GM19238 (cell line): ENCODE results near the gene NAXD.
"Not testable (repeated sequence)": the region's sequence is repeated elsewhere in the genome, so short reads cannot be mapped to it uniquely, and the experiment has no call there.

Source experiments
- DNase-seq: peaks from one replicate; pipeline ENCODE4 v3.0.0; 2011; ENCODE audit warnings: low spot score; ENCODE audit not compliant: insufficient read length

Gene NAXD

DNA sequence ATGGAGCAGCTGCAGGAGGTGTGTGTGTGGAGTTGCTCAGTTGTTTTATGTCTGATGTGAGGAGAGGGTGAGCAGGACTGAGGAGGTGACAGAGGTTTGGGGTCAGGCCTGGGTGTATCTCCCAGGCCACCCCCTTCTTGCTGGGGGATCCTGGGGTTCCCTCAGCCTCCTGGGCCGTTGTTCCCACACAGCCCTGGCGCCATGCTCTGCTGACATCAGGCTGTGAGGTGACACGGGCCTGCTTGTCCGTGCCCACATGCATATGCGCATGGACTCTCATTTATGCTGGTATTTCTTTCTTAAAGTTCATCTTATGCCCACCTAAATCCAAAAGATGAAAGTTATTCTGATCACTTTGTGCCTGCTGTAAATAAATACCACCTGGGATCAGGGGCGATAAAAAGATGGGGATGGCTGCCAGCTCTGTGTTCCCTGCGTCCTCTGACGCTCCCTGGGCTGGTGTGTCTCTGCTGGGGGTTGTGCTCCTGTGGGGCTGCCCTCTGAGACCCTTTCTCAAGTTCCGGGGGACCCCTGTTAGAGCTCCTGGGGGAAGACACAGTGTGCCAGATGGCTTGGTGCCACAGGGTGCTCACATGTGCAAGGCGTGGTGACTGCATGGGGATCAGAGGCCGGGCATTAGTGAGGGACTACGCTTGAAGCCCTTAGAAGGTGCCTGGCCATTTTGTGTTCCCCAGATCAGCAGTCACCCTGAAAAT, 12.6 kb downstream of the NAXD start:
- no peak for DNase-seq

DNA sequence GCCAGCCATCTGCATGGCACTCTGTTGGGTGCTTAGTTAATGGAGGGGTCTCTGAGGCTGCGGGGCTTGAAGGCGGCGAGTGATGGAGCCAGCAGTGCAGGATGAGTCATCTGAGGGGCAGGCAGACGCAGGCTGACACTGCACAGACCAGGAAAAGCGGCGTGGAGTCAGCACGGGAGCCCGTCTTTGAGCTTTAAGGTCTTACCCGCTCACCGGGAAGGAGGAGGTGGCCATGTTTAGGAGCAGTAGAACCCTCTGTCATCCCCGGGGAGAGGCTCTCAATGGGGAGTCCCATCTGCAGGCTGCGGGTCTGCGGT, 13.1 kb downstream of the NAXD start:
- DNase-seq = no peak

DNA sequence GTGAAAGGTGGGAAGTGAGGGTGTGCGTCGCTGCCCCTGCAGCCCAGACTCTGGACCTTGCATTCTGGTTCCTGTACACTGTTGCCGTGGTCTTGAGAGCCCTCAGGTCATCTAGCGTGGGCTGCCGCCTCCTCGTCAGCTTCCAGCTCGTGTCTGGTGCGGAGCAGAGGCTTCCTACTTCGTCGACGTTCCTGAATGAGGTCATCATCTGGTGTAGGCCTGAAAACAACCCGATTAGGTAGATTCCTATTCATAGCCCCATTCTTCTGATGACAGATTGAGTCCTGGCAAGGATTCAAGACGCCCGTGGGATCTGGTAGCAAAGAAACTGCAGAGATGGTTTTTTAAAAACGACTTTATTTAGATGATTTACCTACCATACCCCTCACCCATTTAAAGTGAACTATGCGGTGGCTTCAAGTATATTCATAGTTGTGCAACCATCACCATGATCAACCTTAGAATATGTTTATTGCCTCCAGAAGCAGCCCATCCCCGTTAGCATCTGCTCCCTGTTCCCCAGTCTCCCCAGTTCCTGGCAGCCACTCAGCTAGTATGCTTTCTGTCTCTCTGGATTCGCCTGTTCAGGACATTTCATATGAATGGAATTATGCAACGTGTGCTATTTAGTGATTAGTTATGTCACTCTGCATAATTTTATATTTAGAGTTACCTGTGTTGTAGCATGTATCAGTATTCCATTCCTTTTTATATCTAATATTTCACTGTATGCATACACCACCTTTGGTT, 13.8 kb downstream of the NAXD start:
- DNase-seq = no peak

GRCh38 chr13:110629735-110630134, 14.4 kb downstream of the NAXD start:
- no peak for DNase-seq

DNA sequence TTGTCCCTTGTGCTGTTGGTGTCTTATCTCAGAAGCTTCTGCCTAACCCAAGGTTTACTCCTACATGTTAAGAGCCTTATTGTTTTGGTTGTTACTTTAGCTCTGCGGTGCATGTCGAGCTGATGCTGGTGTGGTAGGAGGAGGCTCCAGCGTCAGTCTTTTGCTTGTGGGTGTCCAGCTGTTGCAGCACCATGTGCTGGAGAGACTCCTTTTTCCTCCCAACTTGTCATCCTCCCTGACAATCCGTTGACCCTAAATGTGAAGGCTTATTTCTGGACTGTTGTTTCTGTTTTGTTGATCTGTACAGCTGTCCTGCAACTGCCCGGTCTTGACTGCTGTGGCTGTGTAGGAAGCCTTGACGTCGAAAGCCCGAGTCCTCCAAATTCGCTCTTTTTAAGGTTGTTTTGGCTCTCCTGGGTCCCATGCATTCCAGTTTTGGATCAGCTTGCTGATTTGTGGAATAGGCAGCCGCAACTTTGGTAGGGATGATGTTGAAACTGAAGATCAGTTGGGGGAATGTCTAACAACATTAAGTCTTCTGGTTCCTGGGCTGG, 15.3 kb downstream of the NAXD start:
- DNase-seq = no peak

- DNase-seq = not testable (repeated sequence)
These were observed 16.9 kb downstream of the NAXD start for GRCh38 chr13:110632255-110632654.

GRCh38 chr13:110633776-110634175, 18.4 kb downstream of the NAXD start:
- no peak for DNase-seq

DNA sequence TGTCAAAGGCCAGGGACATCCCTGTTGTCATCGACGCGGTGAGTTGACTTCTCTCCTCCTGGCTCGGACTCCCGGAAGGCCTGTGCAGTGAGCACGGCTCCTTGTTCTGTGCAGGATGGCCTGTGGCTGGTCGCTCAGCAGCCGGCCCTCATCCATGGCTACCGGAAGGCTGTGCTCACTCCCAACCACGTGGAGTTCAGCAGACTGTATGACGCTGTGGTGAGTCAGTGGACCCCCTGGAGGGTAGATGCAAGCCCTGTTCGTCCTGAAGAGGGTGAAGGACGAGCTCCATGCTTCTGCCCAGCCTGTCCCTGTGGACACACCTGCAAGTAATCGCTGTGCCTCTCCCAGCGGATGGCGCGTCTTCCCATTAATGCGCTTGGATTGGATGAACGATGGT, 19.2 kb downstream of the NAXD start:
- DNase-seq = no peak

DNA sequence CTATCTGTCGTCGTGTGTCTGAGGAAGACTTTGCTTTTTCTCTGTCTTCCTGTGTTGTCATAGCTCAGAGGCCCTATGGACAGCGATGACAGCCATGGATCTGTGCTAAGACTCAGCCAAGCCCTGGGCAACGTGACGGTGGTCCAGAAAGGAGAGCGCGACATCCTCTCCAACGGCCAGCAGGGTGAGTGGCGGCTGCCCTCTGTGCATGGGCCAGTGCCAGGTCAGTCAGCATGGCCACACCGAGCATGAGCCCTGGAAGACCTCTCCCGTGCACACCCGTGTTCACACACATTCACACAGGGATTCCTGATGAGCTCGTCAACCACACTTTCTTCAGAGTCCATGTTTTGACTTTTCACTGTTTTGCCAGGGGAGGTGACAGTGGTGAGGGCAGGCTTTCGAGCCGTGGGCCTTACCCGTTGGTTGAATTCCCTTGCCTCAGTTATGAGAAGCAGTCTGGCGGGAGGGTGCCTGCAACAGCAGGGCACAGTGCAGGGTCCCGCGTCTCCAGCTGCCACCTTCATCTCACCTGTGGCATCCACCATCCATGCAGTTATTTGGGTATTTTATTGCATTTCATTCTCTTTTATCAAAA, 20.2 kb downstream of the NAXD start:
- no peak for DNase-seq

DNA sequence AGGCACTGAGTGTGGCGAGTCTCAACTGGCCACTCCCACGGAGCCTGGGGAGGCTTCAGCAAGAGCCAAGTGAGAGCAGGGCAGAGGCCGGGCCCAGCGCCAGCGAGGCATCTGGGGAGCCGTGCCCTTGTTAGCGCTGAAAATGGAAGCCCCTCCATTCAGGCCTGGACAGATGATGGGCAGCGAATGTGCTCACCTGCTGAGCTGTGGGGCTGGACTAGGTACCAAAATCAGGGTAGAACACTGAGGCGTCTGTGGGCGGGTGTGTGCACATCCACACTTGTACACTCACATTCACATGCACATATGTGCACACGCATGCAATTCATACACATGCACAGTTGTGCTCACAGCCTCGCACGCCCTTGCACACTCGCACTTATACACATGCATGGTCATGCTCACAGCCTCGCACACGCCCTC, 20.7 kb downstream of the NAXD start:
- DNase-seq = no peak

DNA sequence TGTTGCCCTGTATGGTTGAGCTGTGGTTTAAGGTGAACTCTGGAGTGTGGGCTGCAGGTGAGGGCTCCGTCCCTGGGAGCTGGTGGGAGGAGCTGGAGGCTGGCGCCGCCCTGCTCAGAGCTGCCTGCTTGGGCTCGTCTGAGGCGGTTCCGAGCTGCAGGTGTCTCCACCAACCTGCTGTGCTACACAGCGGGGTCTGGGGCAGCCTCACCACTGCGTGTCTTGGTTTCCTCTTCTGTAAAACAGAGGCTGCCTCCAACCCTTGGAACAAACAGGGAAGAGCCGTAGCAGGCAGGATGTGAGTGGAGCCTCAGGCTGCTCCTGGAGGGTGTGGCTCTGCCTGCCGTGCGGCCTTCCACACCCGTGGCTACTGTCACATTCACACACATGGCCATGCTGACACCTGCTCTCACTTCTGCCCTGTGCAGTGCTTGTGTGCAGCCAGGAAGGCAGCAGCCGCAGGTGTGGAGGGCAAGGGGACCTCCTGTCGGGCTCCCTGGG, 21.4 kb downstream of the NAXD start:
- DNase-seq = no peak

GRCh38 chr13:110637275-110637674, 21.9 kb downstream of the NAXD start:
- no peak for DNase-seq

GRCh38 chr13:110637747-110638146, 22.4 kb downstream of the NAXD start:
- DNase-seq = no peak

DNA sequence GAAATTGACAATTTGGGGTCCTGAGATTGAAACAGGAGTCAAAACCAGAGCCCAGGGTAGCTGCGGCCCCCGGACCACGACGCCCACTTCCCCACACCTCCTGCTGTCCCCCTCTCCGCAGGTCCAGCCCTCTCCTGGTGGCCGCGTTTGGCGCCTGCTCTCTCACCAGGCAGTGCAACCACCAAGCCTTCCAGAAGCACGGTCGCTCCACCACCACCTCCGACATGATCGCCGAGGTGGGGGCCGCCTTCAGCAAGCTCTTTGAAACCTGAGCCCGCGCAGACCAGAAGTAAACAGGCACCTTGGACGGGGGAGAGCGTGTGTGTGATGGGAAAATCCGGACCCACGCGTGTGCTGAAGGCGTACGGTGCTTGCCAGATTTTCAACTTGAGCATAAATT, 22.9 kb downstream of the NAXD start:
- DNase-seq = no peak

DNA sequence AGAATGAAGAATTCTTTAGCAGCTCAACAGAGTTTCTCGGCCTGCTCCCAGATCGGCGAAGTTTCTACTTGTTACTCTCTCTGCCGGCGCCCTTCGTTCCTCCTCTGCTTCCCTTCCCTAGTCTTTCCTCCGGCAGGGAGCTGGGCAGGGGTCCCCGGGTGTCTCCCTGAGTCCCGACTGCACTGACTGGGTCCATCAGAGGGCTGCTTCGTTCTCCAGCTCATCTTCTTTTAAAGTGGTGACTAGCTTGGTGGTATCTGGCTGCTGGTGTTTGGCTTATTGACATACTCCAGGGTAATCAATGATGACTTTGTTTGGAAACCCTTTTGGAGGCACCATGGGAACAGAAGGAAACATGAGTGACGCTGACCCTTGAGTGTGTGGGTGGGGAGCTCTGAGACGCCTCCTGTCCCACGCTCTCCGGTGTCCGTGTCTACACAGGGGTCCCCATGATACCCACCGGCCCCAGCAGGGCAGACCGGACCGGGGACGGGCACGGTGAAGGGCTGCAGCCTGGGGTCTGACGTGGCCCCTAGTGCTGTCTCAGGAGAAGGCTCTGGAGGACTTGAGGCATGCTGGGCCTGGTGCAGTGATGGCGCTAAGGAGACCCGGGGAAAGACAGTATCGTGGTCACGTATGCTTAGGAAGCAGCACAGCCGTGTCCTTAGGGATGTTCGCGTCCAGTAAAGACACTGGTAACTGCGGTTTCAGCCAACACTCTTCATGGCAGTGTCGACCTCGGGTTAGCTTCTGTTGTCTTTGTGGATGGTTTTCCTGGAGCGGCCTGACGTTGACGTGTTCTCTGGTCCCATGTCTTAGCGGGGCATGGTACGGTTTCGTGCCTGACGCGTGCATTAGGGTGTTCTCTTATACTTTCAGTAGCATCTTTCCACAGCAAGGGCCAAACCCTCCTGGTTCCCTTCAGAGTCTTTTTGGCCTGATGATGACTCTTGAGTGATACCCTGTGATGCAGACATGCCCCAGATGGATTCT, 23.8 kb downstream of the NAXD start:
- DNase-seq = no peak

DNA sequence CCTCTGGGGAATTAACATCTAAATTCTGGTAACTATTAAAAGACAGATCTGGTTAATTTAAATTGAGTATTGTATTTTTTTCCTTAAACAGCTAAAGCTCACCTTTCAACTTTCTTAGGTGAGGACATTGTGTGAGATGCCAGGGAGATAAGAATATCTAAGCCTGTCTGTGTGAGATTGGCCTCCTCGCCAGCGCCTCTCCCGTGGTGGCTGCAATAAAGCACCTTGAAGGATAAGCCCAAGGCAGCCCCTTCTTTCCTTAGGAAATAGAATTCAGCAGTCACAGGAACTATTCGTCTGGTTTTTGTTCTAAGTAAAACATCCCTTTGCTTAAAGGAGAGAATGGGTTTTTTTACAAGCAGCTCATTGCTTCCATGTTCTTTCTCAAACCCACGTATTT, 24.6 kb downstream of the NAXD start:
- no peak for DNase-seq

DNA sequence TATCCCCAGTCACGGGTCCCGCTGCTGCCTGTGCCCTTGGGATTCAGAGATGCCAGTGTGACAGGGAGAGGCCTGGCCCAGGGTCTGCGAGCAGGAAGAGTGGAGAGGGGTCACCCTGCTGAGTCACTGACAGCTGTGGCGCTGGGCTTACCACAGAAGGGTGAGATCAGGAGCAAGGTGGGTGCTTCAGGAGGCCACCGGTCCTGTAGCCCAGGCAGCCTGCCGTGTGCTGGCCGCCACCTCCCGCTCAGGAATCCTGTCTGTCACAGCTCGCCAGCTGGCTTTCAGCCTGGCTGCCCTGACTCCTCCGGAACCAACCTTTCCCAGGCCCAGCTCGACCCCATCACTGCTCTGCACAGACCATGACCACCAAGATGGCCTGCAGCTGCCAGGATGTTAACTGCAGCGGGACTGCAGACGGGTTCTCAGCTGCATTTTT, 25.3 kb downstream of the NAXD start:
- no peak for DNase-seq

- DNase-seq = no peak
These were observed 26.0 kb downstream of the NAXD start for GRCh38 chr13:110641055-110642015.

DNA sequence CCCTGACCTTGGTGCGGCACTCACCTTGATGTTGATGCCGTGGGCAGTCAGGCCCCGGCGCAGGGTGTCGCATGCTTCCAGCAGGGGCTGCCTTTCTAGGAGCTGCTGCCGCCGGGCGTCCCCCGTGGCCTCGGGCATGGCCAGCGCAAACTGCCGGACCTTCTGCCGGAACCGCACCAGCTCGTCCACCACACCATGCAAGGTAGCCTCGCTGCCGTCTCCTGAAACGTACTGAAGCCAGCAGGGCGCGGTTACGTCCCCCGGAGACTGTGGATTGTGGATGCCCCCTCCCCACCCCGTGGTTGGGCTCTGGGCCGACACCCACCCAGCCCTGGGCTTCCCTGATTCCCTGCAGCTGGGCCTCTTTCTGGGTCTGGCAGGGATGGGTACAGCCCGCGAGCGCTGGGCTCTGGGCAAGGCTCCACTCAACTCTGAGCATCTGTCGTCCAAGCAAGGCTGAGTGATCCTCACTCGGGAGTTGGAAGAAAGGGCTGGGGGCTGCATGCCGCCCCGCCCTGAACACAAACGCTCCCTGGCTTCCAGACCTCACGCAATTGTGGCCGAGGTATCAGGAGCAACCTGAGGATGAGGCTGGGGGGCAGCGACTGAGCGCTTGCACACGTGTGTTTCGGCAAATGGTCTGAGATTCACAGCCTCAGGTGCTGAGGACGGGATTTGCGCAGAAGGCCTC, 27.1 kb downstream of the NAXD start:
- no peak for DNase-seq
